GDM1 (cell line): Measurements from ENCODE around the gene DELE1.

Source experiments
- DNase-seq: peaks from one replicate; lab custom pipeline; 2025; lab: John Stamatoyannopoulos, UW

DELE1 gene, protein sequence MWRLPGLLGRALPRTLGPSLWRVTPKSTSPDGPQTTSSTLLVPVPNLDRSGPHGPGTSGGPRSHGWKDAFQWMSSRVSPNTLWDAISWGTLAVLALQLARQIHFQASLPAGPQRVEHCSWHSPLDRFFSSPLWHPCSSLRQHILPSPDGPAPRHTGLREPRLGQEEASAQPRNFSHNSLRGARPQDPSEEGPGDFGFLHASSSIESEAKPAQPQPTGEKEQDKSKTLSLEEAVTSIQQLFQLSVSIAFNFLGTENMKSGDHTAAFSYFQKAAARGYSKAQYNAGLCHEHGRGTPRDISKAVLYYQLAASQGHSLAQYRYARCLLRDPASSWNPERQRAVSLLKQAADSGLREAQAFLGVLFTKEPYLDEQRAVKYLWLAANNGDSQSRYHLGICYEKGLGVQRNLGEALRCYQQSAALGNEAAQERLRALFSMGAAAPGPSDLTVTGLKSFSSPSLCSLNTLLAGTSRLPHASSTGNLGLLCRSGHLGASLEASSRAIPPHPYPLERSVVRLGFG

GRCh38 chr5:141923448-141924313 is at the start of gene DELE1:
Gene DELE1 (plus strand): TSS chr5:141923871. CDS start chr5:141923942, 71 bp downstream.
- peak; percentile 87 for DNase-seq

DNA sequence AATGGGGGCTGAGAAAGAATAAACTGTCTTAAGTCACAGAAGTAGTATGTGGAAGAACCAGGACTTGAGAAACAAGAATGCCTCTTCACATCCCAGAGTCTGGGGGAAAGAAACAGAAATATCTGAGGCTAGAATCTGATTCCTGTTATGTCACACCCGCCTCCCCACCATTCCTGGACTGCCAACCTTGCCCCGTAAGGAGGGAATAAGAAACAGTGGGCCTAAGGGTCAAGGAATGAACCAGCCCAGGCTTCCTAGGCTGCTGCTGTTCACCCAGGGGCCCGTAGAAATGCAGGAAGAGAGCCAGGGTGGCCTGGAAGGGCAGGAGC is 49.8 kb upstream of the DELE1 start:
- no peak for DNase-seq

GRCh38 chr5:141874262-141874964 is 49.3 kb upstream of the DELE1 start:
- DNase-seq = no peak

GRCh38 chr5:141875022-141875740 is 48.5 kb upstream of the DELE1 start:
- DNase-seq = no peak

GRCh38 chr5:141875795-141876627 is 47.7 kb upstream of the DELE1 start:
- DNase-seq = no peak

DNA sequence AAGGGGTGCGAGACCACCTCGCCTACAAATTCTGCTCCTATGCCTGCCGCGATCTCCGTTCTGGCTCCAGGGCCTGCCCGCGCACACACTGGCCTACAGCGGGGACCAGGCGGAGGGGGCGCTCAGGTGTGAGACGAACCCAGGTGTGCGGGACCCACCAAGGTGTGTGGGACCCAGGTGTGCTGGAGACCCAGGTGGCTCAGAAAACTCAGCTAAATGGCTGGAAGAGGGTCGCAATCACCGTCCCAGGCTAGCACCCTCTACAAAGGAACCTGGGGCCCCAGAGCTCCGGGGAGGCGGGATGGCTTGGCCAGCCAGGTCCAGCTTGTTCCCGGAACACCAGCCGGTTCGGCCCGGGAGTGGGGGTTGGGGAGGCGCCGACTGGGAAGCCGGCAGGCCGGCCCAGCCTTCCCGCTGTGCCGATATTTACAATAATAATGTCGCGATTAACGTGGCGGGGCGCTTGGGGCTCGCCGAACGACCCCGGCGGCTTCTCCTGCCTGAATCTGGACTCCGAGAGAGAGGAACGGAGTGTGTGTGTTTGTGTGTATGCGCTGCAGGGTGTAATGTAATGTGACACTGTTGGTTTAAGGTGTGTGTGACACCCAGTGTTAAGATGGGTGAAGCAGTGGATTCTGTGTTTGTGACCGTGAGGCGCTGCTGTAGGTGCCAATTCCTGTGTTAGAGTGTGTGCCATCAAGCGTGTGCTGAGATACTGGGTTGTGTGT is 46.9 kb upstream of the DELE1 start:
- DNase-seq = no peak

DNA sequence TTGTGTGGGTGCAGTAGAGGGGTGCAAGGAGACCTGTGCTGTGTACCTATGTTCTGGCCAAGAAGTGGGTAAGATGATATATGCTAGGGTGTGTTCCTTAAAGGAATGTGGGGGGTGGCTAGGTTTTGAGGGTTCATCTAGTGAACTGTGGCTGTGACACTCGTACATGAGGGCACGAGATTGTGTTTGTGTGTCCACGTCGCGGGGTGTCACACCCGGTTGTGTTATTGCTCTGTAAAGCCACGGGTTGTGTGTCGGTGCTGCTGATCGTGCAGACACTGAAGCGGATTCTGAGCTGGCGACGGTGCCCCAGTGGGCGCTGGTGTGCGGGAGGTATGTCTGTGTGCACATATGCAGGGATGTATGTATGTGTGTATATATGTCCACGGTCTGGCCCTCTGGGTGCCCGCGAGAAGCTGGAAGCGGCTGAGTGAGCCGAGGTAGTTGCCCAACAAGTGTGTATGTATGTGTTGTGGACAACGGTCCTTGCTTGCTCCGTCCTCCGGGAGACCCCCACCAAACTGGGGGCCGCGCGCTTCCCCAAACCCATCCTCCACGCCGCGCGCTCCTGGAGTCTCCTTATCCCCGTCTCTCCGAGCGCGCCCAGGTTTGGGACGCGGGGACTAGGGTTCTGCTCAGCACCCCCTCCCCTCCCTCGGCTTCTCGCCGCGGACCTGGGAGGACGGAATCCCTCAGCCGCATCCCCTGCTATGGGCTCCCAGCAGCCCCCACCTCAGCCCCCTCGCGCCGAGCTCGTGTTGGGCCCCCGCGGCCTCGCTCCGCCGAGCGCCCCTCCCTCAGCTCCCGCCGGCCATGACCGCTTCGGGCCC is 46.1 kb upstream of the DELE1 start:
- no peak for DNase-seq

- no peak for DNase-seq
These were observed 45.4 kb upstream of the DELE1 start, which contains the start of gene PCDH1 for GRCh38 chr5:141878186-141878710. Gene PCDH1 (minus strand): TSS chr5:141878410. CDS start chr5:141878262, 148 bp downstream.

DNA sequence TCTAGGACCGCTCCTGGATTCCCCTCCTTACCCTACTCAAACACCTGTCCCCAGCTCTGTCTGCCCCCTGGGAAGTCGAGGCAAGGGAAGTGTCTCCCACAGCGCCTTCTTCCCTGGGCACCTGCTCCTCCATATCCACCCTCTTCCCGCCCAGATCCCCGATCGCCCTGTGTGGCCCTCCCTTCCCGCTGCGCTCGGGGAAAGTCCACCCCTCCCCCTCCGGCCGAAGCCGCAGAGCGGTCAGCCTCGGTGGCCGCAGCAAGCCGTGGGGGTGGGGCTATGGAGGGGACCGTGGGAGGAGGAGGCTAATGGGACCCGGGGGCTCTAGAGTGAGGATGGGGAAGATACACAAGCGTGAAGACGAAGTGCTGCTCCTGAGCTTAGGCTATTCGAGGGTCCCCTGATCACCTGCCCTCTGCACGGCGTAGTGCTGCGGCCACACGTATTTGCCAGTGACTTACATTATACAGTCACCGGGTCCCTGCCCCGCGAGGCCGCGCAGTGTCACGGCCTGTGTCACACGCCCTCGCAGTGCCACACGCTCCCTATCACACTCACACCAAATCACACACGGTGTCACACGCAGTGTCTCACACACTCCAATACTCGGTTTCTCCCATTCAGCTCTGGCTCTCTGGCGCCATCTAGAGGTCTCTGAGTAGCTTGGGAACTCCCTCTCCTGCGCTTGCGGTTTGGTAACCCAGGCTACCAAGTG is 44.8 kb upstream of the DELE1 start:
- DNase-seq = peak; percentile 85

- DNase-seq = no peak
These were observed 44.3 kb upstream of the DELE1 start for GRCh38 chr5:141879426-141879759.

DNA sequence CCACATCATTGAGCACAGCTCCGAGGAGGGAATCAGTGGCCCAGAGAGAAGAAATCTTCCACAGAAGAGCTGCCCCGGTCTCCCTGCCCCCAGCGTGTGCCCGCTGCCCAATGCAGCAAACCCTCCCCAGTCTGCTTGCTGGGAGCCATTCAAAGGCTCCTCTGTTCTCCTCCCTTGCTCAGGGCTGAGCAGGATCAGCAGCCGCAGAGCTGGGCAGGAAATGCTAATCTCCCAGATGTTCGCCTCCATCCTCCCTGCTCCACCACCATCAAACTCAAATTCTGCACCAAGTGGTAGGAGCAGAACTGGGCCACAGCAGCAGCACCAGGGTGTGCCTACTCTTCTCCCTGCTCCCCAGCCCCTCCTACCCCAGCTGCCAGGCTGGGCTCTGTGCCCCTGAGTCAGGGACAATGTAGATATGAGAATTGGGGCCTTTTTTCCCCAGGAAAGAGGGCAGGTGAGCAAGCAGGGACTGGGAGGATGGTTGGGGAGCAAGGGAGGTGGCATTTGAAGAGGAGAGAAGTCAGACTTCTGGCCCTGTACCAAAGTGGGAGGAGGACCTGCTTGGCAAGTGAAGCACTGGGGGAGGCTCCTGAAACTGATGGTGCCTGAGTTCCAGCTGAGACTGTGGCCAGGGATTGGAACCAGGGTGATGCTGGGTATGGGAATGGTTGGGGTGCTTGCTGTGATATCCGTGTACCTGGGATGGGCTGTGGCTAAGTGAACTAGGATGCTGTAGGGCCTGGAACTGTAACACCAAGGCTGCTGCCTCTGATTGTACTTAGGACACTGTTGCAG is 43.5 kb upstream of the DELE1 start:
- DNase-seq = no peak

- DNase-seq = no peak
These were observed 42.5 kb upstream of the DELE1 start for GRCh38 chr5:141880961-141881801.

DNA sequence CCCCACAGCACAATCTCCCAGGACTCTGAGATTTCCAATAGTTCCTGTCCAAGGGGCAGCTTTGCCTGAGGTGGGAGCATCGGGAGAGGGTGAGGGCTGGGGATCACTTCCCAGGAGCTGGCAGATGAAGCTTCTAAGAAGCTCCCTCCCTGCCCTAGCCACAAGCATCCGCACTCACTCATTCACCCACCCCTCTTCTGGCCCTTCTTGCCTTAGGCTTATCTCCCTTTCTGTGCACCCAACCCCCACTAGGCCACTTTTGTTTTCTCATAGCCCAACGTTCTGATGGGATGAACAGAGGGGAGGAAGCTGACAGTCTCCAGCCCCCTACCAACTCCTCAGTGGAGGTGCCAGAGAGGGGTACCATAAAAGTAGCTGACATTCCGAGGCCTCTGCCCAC is 41.8 kb upstream of the DELE1 start:
- no peak for DNase-seq

GRCh38 chr5:141882594-141883183 is 41.0 kb upstream of the DELE1 start:
- no peak for DNase-seq

DNA sequence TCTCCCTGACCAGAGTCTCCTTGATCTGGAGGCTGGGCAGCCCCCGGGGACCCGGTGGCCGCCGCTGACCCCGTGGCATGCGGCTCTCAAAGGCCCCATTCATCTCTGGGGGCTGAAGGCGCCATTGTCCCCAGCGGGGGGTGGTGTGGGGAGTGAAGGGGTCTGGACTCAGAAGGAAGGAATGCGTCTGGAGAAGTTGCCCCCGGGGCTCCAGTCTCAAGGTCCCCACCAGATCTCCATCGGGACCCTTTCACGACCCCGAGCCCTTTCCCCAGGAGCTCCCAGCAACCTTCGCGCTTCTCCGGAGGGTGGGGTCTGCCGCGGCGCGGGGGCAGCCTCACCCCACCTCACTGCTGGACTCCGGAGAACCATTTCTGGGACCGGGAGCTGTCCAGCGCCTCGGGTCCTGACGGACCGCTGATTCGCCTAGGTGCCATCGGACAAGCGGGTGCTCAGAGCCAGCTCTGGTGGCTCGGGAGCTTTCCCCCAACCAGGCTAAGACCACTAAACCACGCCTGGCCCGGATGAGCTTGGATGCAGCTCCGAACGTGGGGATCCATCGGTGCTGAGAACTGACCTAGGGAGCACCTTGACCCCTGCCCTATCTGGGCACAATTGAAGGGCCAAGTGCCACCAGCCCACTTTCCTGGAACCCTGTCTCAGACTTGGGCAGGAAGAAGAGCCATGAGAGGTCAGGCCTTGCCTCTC is 40.3 kb upstream of the DELE1 start:
- no peak for DNase-seq
